ENCODE measurements around the gene SKI. TPM values are rescaled to one million over a fixed set of nuclear protein-coding genes. Genes with fewer than 3 reads are reported as not detected.
"Not testable (repeated sequence)": the region's sequence is repeated elsewhere in the genome, so short reads cannot be mapped to it uniquely, and the experiment has no call there.

Gene SKI
- total and polyA plus RNA-seq, 12 donors = 4.8 to 53.6 (median 34.7) TPM

DNA sequence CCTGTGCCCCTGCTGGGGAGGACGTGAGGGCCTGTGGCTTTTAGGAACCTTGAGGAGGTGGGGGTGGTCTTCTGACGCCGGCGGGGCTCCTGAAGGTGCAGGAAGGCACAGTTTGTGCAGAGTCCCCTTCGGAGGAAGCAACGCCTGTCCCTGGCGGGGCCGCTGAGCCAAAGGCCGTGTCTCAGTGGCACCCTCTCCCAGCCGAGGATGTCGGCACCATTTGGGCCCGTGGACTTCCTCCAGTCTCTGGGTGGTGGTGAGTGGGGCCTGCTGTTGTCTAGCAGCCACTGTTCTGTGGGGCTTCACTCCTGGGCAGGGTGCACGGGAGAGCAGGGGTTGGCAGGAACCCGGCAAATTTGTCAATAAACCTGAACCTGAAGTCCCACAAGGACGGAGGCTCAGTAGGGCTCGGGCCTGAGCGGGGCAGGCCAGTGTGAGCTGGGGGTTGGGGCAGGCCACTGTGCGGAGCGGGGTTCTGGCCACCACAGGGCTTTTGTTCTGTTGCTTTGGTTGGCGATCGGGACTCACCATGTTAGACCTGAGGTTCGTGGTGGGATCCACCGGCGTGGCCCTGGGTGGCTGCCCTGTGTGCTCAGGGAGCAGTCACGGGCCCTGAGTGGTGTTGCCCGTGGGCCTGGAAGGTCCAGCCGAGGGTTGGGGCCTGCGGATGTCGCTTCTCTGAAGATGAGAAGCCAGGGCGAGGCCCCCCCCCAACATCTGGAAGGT is 64.8 kb downstream of the SKI start:
- DNase-seq = no peak
- WGBS, 4 donors = 84 to 95% (median 91%) methylated on average over 18 to 30 of the region's 30 CpGs
- Histone ChIP-seq H3K9me3 (replicated peaks in 1 of 3) (no peaks in the 10 kb centered on the region), H3K27me3 (no peaks in the 10 kb centered on the region), H3K4me1 (replicated peaks in 1 of 2) (peaks cover 11 to 54% of the 10 kb centered on the region in 2 donors), H3K4me3 (no peak overlapping the region), H3K27ac (peak overlapping the region in 1 of 5 donors; percentile 89), H3K36me3 (replicated peaks in 1 of 2) (no peaks in the 10 kb centered on the region)
- no peak for TF ChIP-seq POLR2A (IDR thresholded peaks at IDR 0.05)
- TF ChIP-seq, protein P1, sequence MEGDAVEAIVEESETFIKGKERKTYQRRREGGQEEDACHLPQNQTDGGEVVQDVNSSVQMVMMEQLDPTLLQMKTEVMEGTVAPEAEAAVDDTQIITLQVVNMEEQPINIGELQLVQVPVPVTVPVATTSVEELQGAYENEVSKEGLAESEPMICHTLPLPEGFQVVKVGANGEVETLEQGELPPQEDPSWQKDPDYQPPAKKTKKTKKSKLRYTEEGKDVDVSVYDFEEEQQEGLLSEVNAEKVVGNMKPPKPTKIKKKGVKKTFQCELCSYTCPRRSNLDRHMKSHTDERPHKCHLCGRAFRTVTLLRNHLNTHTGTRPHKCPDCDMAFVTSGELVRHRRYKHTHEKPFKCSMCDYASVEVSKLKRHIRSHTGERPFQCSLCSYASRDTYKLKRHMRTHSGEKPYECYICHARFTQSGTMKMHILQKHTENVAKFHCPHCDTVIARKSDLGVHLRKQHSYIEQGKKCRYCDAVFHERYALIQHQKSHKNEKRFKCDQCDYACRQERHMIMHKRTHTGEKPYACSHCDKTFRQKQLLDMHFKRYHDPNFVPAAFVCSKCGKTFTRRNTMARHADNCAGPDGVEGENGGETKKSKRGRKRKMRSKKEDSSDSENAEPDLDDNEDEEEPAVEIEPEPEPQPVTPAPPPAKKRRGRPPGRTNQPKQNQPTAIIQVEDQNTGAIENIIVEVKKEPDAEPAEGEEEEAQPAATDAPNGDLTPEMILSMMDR (IDR thresholded peaks at IDR 0.05) = no peak
- intact Hi-C loops (cut with DNase I) = no loop called here

DNA sequence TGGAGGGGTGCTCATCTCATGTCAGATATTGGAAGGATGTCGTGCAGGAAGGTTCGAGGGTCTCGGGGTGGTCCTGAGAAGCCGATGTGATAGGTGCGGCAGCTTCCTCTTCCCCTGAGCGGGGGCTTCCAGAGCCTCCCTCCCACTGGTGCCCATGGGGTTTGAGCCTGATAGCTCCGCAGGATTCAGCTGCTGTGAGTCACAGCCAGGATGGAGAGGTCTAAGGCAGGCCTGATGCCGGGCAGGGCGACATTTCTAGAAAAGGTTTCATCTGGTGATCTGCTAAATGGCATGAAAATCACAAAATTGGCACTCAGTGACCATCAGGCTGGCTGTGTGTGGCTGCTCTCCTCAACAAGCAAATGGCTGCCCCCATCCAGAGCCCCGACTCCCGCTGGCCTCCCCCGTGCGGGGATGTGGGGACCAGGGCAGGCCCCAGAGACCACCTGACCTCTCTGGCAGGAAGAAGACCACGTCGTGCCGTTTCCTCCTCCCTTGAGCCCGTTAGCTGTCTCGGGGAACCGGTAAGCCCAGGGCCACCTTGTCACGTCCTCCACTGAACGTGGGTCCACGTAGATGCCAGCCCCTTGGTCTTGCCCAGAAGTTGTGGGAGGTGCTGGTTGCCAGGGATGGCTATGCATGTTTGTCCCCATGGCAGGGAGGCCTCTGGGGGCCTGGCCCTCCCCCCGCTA is 66.1 kb downstream of the SKI start:
- Histone ChIP-seq H3K36me3 (replicated peaks in 1 of 2) (no peaks in the 10 kb centered on the region), H3K4me1 (replicated peaks in 1 of 2) (peaks cover 11 to 57% of the 10 kb centered on the region in 2 donors), H3K4me3 (no peak overlapping the region), H3K9me3 (replicated peaks in 1 of 3) (no peaks in the 10 kb centered on the region), H3K27me3 (no peaks in the 10 kb centered on the region), H3K27ac (peak overlapping the region in 1 of 5 donors; percentile 49)
- TF ChIP-seq, protein P1 (IDR thresholded peaks at IDR 0.05) = no peak
- TF ChIP-seq POLR2A (IDR thresholded peaks at IDR 0.05) = no peak
- no peak for DNase-seq
- intact Hi-C loops (cut with DNase I) = no loop called here
- 72 to 79% (median 75%) methylated on average over 9 to 23 of the region's 23 CpGs for WGBS, 4 donors

DNA sequence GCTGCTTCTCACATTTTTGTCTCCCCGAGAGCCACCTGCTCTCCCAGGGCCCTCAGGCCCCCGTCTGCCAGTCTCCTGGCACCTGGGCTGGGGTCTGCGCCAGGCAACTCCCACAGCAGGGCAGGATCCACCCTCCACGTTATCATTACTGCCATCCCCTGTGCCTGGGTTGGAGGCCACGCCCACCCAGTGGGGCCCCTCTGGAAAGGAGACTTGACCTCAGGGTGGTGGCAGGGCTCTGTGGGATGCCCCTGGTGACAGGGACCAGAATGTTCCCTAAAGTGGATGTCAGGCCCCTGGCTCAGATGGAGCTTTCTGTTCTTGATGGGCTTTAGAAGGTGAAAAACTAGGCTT is 66.6 kb downstream of the SKI start:
- no peaks in the 10 kb centered on the region for H3K27me3 ChIP-seq
- no peak for DNase-seq
- WGBS, 4 donors = 75 to 100% (median 90%) methylated on average over 1 to 5 of the region's 5 CpGs
- H3K9me3 ChIP-seq (replicated peaks in 1 of 3) = no peaks in the 10 kb centered on the region
- intact Hi-C loops (cut with DNase I) = no loop called here
- H3K36me3 ChIP-seq (replicated peaks in 1 of 2) = no peaks in the 10 kb centered on the region
- no peak overlapping the region for H3K4me3 ChIP-seq
- no peak for TF ChIP-seq POLR2A (IDR thresholded peaks at IDR 0.05)
- TF ChIP-seq, protein P1 (IDR thresholded peaks at IDR 0.05) = no peak
- no peak overlapping the region for H3K27ac ChIP-seq
- peaks cover 8 to 59% of the 10 kb centered on the region in 2 donors for H3K4me1 ChIP-seq (replicated peaks in 1 of 2)

DNA sequence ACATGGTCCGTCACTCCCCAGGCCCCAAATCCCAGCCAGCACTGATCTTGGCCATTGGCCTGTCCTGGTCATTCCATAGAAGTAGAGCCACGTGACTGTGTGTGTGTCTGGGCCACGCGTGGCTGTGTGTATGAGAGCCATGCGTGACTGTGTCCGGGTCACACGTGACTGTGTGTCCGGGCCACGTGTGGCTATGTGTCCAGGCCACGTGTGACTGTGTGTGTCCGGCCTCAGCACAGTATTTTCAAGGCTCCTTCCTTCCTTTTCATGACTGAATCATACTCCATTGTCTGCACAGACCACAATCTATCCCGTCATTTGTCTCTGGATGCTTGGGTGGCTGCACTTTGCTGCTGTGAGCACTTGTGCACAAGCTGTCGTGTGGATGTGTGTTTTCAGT is 67.4 kb downstream of the SKI start:
- H3K4me1 ChIP-seq (replicated peaks in 1 of 2) = peaks cover 6 to 59% of the 10 kb centered on the region in 2 donors
- no peaks in the 10 kb centered on the region for H3K36me3 ChIP-seq (replicated peaks in 1 of 2)
- WGBS, 4 donors = 91 to 92% (median 92%) methylated on average over 11 to 13 of the region's 13 CpGs
- intact Hi-C loops (cut with DNase I) = no loop called here
- H3K27ac ChIP-seq = no peak overlapping the region
- DNase-seq = no peak
- no peaks in the 10 kb centered on the region for H3K9me3 ChIP-seq (replicated peaks in 1 of 3)
- H3K27me3 ChIP-seq = no peaks in the 10 kb centered on the region
- TF ChIP-seq, protein P1 (IDR thresholded peaks at IDR 0.05) = no peak
- TF ChIP-seq POLR2A (IDR thresholded peaks at IDR 0.05) = no peak
- H3K4me3 ChIP-seq = no peak overlapping the region

DNA sequence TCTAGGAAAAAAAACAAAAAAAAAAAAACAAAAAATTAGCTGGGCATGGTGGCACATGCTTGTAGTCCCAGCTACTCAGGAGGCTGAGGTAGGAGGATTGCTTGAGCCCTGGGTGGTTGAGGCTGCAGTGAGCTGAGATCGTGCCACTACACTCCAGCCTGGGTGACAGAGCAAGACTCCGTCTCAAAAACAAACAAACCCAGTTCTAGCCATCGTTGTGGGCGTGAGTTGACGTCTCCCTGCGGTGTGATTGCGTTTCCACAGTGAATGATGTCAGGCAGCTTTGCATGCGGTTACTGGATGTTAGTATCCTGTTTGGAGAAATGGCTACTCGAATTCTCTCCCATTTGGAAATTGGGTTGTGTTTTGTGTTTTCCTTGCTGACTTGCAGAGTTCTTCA is 68.1 kb downstream of the SKI start:
- H3K27me3 ChIP-seq; H3K9me3 ChIP-seq (replicated peaks in 1 of 3); H3K4me3 ChIP-seq; intact Hi-C loops (cut with DNase I); H3K36me3 ChIP-seq (replicated peaks in 1 of 2); DNase-seq; H3K27ac ChIP-seq: not testable (repeated sequence)
- WGBS, 4 donors = 78 to 87% (median 82%) methylated on average over 9 of the region's 9 CpGs
- peaks cover 6 to 60% of the 10 kb centered on the region in 2 donors for H3K4me1 ChIP-seq (replicated peaks in 1 of 2)
